IMR-90 (cell line): ENCODE measurements around the gene LSM7. TPM values are rescaled to one million over a fixed set of nuclear protein-coding genes. Genes with fewer than 3 reads are reported as not detected.

Experiments used
- ATAC-seq: fragments of 200-7000 bp; cut with Tn5 transposase; 2 replicates; pipeline ENCODE4 v1.9.1; 2020; ENCODE audit warnings: low read depth, mild to moderate bottlenecking, moderate library complexity
- BruUV-seq: library from RNA; stranded (reverse); fragments of 400-500 nt; replicated peaks from 2 replicates; lab custom pipeline; 2021; lab: Mats Ljungman, UMichigan
- CTCF ChIA-PET: fragments of 300-600 bp; formaldehyde crosslinking; extraction: SDS; loops from one replicate; lab custom pipeline; 2021; ENCODE audit warnings: antibody characterized with exemption; lab: Yijun Ruan, JAX
- POLR2A ChIA-PET: fragments of 300-600 bp; sonication (Branson Sonifier 250); formaldehyde crosslinking; loops from one replicate; lab custom pipeline; 2022; ENCODE audit warnings: antibody characterized with exemption; ENCODE audit not compliant: unreplicated experiment; lab: Charles Lee
- DNase-seq: peaks from one replicate; pipeline ENCODE4 v3.0.0; 2013
- H2AFZ ChIP-seq: replicated peaks from 2 replicates; pipeline ENCODE3; 2013; ENCODE audit warnings: low read length, mild to moderate bottlenecking; ENCODE audit not compliant: poor library complexity
- H2AK5ac ChIP-seq: 2 replicates; pipeline ENCODE4 v1.6.1; 2013; ENCODE audit warnings: low read depth, low read length, inconsistent platforms
- H2AK9ac ChIP-seq: replicated peaks from 2 replicates; pipeline ENCODE3; 2013; ENCODE audit warnings: mild to moderate bottlenecking, low read depth, low read length, moderate library complexity; ENCODE audit not compliant: poor library complexity
- H2BK120ac ChIP-seq: 2 replicates; pipeline ENCODE4 v1.6.1; 2013; ENCODE audit warnings: low read depth, low read length, inconsistent platforms
- H2BK15ac ChIP-seq: 3 replicates; pipeline ENCODE4 v1.6.1; 2013; ENCODE audit warnings: low read depth, low read length, inconsistent platforms
- H2BK20ac ChIP-seq: 2 replicates; pipeline ENCODE4 v1.6.1; 2013; ENCODE audit warnings: low read depth, mild to moderate bottlenecking, inconsistent platforms, low read length, moderate library complexity
- H2BK5ac ChIP-seq: 2 replicates; pipeline ENCODE4 v1.6.1; 2013; ENCODE audit warnings: mild to moderate bottlenecking, low read depth, low read length, inconsistent platforms; ENCODE audit not compliant: poor library complexity, severe bottlenecking
- H3K14ac ChIP-seq: replicated peaks from 2 replicates; pipeline ENCODE4 v1.6.1; 2013; ENCODE audit warnings: low read depth, low read length, inconsistent platforms
- H3K18ac ChIP-seq: 2 replicates; pipeline ENCODE4 v1.6.1; 2013; ENCODE audit warnings: low read depth, low read length, control low read depth
- H3K23ac ChIP-seq: 2 replicates; pipeline ENCODE4 v1.6.1; 2013; ENCODE audit warnings: low read depth, low read length, inconsistent platforms
- H3K27ac ChIP-seq: 2 replicates; pipeline ENCODE4 v1.5.1; 2013; ENCODE audit warnings: mild to moderate bottlenecking, control low read depth, low read length; ENCODE audit not compliant: insufficient read depth
- H3K27me3 ChIP-seq: 2 replicates; pipeline ENCODE4 v1.6.1; 2013; ENCODE audit warnings: low read length; ENCODE audit not compliant: control insufficient read depth, insufficient read depth
- H3K36me3 ChIP-seq: 2 replicates; pipeline ENCODE4 v1.6.1; 2013; ENCODE audit warnings: low read length, mixed read lengths; ENCODE audit not compliant: control insufficient read depth, insufficient read depth
- H3K4ac ChIP-seq: 2 replicates; pipeline ENCODE4 v1.6.1; 2013; ENCODE audit warnings: low read depth, low read length, inconsistent platforms
- H3K4me1 ChIP-seq: 2 replicates; pipeline ENCODE4 v1.6.1; 2013; ENCODE audit warnings: low read length, mixed read lengths; ENCODE audit not compliant: control insufficient read depth, insufficient read depth
- H3K4me2 ChIP-seq: 2 replicates; pipeline ENCODE4 v1.6.1; 2013; ENCODE audit warnings: low read depth, mild to moderate bottlenecking, control low read depth, low read length, moderate library complexity
- H3K4me3 ChIP-seq: 2 replicates; pipeline ENCODE4 v1.5.1; 2013; ENCODE audit warnings: low read depth, mild to moderate bottlenecking, control low read depth, low read length, moderate library complexity; ENCODE audit not compliant: insufficient read depth
- H3K56ac ChIP-seq: 2 replicates; pipeline ENCODE4 v1.6.1; 2013; ENCODE audit warnings: low read length, inconsistent platforms; ENCODE audit not compliant: insufficient read depth; ENCODE audit errors: extremely low read depth
- H3K79me1 ChIP-seq, 2 experiments: 2 replicates each; pipeline ENCODE4 v1.6.1; 2013; ENCODE audit warnings: low read length in 2 of 2, inconsistent platforms in 1 of 2, low read depth in 1 of 2
- H3K9ac ChIP-seq: 2 replicates; pipeline ENCODE4 v1.6.1; 2013; ENCODE audit warnings: low read depth, low read length, control low read depth
- H3K9me1 ChIP-seq: 2 replicates; pipeline ENCODE4 v1.6.1; 2013; ENCODE audit warnings: low read length, inconsistent platforms; ENCODE audit not compliant: insufficient read depth
- H3K9me3 ChIP-seq: 2 replicates; pipeline ENCODE4 v1.6.1; 2013; ENCODE audit warnings: low read length; ENCODE audit not compliant: control insufficient read depth, insufficient read depth
- H4K20me1 ChIP-seq: 2 replicates; pipeline ENCODE4 v1.6.1; 2013; ENCODE audit warnings: low read length, inconsistent platforms; ENCODE audit not compliant: insufficient read depth
- H4K5ac ChIP-seq: 2 replicates; pipeline ENCODE4 v1.6.1; 2013; ENCODE audit warnings: mild to moderate bottlenecking, low read depth, low read length, control low read depth
- H4K8ac ChIP-seq, 2 experiments: 2 replicates each; pipeline ENCODE4 v1.6.1; 2013; ENCODE audit warnings: low read depth in 2 of 2, low read length in 2 of 2, control low read depth in 1 of 2, inconsistent platforms in 1 of 2
- H4K91ac ChIP-seq: 2 replicates; pipeline ENCODE4 v1.6.1; 2013; ENCODE audit warnings: low read depth, low read length, inconsistent platforms; ENCODE audit not compliant: insufficient read depth
- BHLHE40 ChIP-seq: fragments of 150-350 bp; IDR thresholded peaks from 2 replicates; pipeline ENCODE4 v1.6.1; 2016; ENCODE audit warnings: mild to moderate bottlenecking, low read depth, low read length
- CEBPB ChIP-seq: IDR thresholded peaks from 2 replicates; pipeline ENCODE4 v1.6.1; 2012; ENCODE audit warnings: low read depth, low read length, improper control_type of control experiment
- CHD1 ChIP-seq: IDR thresholded peaks from 2 replicates; pipeline ENCODE4 v1.6.1; 2012; ENCODE audit warnings: low read depth, low read length, improper control_type of control experiment
- ELK1 ChIP-seq: fragments of 150-350 bp; IDR thresholded peaks from 2 replicates; pipeline ENCODE4 v1.6.1; 2016; ENCODE audit warnings: low read depth, mild to moderate bottlenecking, low read length, moderate library complexity, borderline replicate concordance
- MAFK ChIP-seq: IDR thresholded peaks from 2 replicates; pipeline ENCODE4 v1.6.1; 2012; ENCODE audit warnings: low read depth, low read length, improper control_type of control experiment
- MAZ ChIP-seq: IDR thresholded peaks from 2 replicates; pipeline ENCODE4 v1.6.1; 2012; ENCODE audit warnings: low read depth, mild to moderate bottlenecking, low read length, improper control_type of control experiment, moderate library complexity, borderline replicate concordance
- MXI1 ChIP-seq: IDR thresholded peaks from 2 replicates; pipeline ENCODE4 v1.6.1; 2012; ENCODE audit warnings: low read depth, mild to moderate bottlenecking, low read length, moderate library complexity, borderline replicate concordance
- NFE2L2 ChIP-seq: fragments of 150-350 bp; IDR thresholded peaks from 2 replicates; pipeline ENCODE4 v1.6.1; 2016; ENCODE audit warnings: low read depth, mild to moderate bottlenecking, low read length
- POLR2A ChIP-seq: IDR thresholded peaks from 2 replicates; pipeline ENCODE4 v1.6.1; 2012; ENCODE audit warnings: mild to moderate bottlenecking, low read depth, low read length
- RAD21 ChIP-seq: IDR thresholded peaks from 2 replicates; pipeline ENCODE4 v1.6.1; 2012; ENCODE audit warnings: low read length, improper control_type of control experiment
- RCOR1 ChIP-seq: IDR thresholded peaks from 2 replicates; pipeline ENCODE4 v1.6.1; 2012; ENCODE audit warnings: mild to moderate bottlenecking, low read length, improper control_type of control experiment; ENCODE audit not compliant: insufficient replicate concordance
- SMC3 ChIP-seq: fragments of 150-350 bp; IDR thresholded peaks from 2 replicates; pipeline ENCODE4 v1.6.1; 2016; ENCODE audit warnings: low read depth, mild to moderate bottlenecking, antibody characterized with exemption, low read length, moderate library complexity
- WGBS, 2 experiments: methylation state at CpG; one replicate each; pipeline versions ENCODE4 v1.1.5 to v1.1.7; 2013; ENCODE audit warnings: missing lambda C conversion rate in 2 of 2; ENCODE audit not compliant: insufficient read length in 1 of 2; ENCODE audit errors: extremely low coverage in 2 of 2; 5-methylcytosine and 5-hydroxymethylcytosine counted together
- dilution Hi-C: fragments of 300-500 bp; cut with HindIII; formaldehyde crosslinking; loops from one replicate; pipeline ENCODE4 v1.14.3; 2018; ENCODE audit warnings: low sequenced_read_pairs; ENCODE audit not compliant: unreplicated experiment
- in situ Hi-C: fragments of 300-500 bp; cut with MboI; formaldehyde crosslinking; loops from 3 replicates; pipeline ENCODE4 v1.14.3; 2019; ENCODE audit warnings: low sequenced_read_pairs, inconsistent platforms, mixed read lengths
- intact Hi-C: fragments of 100-400 bp; cut with micrococcal nuclease; formaldehyde crosslinking; loops from 2 replicates; pipeline ENCODE4 v1.10.0; 2022
- polyA plus RNA-seq, 3 experiments: library from polyadenylated mRNA; depleted of rRNA; stranded (reverse); fragments of >200 nt; gene quantifications; 2 replicates each; pipeline ENCODE4 v1.2.3, GENCODE V29; 2012; ENCODE audit warnings: low replicate concordance in 1 of 3
- total RNA-seq: library from RNA; depleted of rRNA; stranded (reverse); fragments of >200 nt; gene quantifications from 2 replicates; pipeline ENCODE4 v1.2.3, GENCODE V29; 2012

Gene LSM7
- total and polyA plus RNA-seq, 2 of the 4 experiments (the other 2 are of a cell fraction) = 145 to 708 TPM

- Histone ChIP-seq H3K27ac (no peak overlapping the region), H3K4ac (no peak overlapping the region), H3K9me3 (no peaks in the 10 kb centered on the region), H4K20me1 (peaks cover 15% of the 10 kb centered on the region), H3K36me3 (peaks cover 38% of the 10 kb centered on the region), H3K18ac (no peak overlapping the region), H3K9ac (no peak overlapping the region), H2BK15ac (no peak overlapping the region), H3K56ac (no peak overlapping the region), H2AK5ac (no peak overlapping the region), H3K9me1 (no peaks in the 10 kb centered on the region), H4K8ac (no peak overlapping the region), H2AFZ (no peak overlapping the region), H3K4me2 (no peak overlapping the region), H4K5ac (no peak overlapping the region), H3K4me3 (no peak overlapping the region), H2BK20ac (no peak overlapping the region), H3K79me1 (peaks cover 18 to 49% of the 10 kb centered on the region in 2 experiments), H4K91ac (no peak overlapping the region), H3K23ac (no peak overlapping the region), H3K4me1 (peaks cover 1% of the 10 kb centered on the region; the same call in 1 of the 2 replicates), H2BK5ac (no peak overlapping the region), H3K14ac (no peak overlapping the region), H2AK9ac (no peak overlapping the region), H3K27me3 (no peaks in the 10 kb centered on the region), H2BK120ac (no peak overlapping the region)
- TF ChIP-seq SMC3 (no peak), CHD1 (no peak), MXI1 (no peak), RAD21 (no peak), ELK1 (no peak), MAFK (no peak), NFE2L2 (no peak), POLR2A (no peak), MAZ (no peak), CEBPB (no peak), BHLHE40 (no peak), RCOR1 (no peak)
- intact Hi-C loops = no loop called here
- in situ Hi-C loops = no loop called here
- no TSS peak for BruUV-seq
- ChIA-PET POLR2A (no interaction called here), CTCF (no interaction called here)
- WGBS, 2 experiments = 91% methylated on average over 26 of the region's 34 CpGs; no CpG with 5 or more reads in 1 of the 2 experiments
- dilution Hi-C loops = no loop called here
- ATAC-seq (no peak), DNase-seq (no peak)
Measured at GRCh38 chr19:2324220-2324948, 4.0 kb downstream of the LSM7 start.
